IPS-18c (cell line): ENCODE data around the gene CCDC77.
A peak's percentile ranks its signal among the peaks of the same experiment; 100 is the strongest.

ENCODE experiments used
- H3K4me3 ChIP-seq: 2 replicates; pipeline ENCODE4 v1.7.0; 2013; ENCODE audit warnings: low read depth, mild to moderate bottlenecking, low read length, moderate library complexity; ENCODE audit not compliant: insufficient read depth
- H3K9me3 ChIP-seq: one replicate; pipeline ENCODE4 v1.6.1; 2013; ENCODE audit warnings: mild to moderate bottlenecking, low read length, moderate library complexity; ENCODE audit not compliant: control insufficient read depth, insufficient read depth

Gene CCDC77

DNA sequence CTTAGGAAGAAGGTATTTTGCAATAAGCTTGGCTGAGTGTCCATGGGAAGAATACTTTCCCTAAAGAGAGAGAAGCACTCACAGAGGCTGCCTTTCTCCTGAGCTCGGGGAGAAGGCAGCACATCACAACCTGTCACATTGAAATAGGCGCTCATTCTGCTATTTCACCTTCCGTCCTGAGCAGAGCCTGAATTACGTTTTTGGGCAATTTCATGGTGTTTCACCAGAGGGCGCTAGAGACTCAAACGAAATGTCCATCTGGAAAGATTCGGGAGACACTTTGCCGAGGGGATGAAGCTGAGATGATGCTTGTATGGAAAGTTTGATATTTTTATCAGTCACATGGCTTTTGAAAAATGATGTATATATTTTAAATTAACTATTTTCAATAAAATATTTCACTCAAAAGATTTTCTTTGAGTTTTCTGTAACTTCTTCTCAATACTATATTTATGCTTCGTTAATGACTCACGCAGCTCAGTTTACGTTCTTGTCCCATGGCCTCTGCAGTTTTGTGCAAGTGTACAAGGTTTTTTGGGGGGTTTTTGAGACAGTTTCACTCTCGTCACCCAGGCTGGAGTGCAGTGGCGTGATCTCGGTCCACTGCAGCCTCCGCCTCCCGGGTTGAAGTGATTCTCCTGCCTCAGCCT is 40.9 kb downstream of the CCDC77 start:
- Histone ChIP-seq H3K9me3 (no peaks in the 10 kb centered on the region), H3K4me3 (no peak overlapping the region)

GRCh38 chr12:447141-447540 is 45.7 kb downstream of the CCDC77 start:
- Histone ChIP-seq H3K9me3 (no peaks in the 10 kb centered on the region), H3K4me3 (no peak overlapping the region)

GRCh38 chr12:449203-449602 is 47.8 kb downstream of the CCDC77 start:
- no peak overlapping the region for H3K4me3 ChIP-seq
- peaks cover 6% of the 10 kb centered on the region for H3K9me3 ChIP-seq

DNA sequence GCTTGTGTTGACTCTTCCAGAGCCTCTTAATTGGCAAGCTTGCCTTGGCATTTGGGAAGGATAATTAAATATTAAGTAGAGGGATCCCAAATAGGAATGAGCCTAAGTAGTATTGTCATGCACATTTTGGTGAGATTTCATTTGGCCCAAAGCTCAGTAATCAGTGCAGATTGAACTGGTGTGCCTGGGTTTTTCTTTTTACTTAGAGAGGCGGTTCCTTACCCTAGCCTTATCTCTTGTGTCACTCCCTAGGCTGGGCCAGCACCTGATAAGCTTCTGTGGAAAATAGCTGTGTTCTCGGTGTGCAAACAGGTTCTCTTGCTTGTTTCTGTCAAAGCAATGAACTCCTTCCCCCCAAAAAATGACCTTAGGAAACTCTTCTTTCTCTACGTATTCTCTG is 49.0 kb downstream of the CCDC77 start:
- Histone ChIP-seq H3K9me3 (peaks cover 6% of the 10 kb centered on the region), H3K4me3 (no peak overlapping the region)

- Histone ChIP-seq H3K4me3 (no peak overlapping the region), H3K9me3 (peaks cover 6% of the 10 kb centered on the region)
These were observed 51.3 kb downstream of the CCDC77 start for GRCh38 chr12:452667-453210.

- Histone ChIP-seq H3K4me3 (no peak overlapping the region), H3K9me3 (peaks cover 6% of the 10 kb centered on the region)
These were observed 53.4 kb downstream of the CCDC77 start for GRCh38 chr12:454833-455232.

DNA sequence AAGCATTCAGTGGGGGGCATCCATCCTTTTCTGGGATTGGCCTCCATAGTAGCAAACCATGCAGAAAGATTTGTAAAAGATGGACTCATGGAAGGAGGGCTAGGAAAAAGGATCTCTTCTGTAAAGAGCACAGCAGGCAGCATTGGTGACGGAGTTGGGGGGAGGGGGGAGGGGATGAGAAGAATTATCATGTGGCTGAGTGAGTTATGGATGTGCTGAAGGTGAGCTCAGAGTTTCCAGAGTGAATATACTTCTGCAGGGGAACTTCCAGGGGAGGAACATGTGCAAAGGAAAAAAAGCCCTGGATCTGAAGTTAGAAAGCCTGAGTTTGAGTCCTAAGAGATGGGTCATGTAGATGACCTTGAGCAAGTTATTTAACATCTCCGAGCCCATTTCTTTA is 54.4 kb downstream of the CCDC77 start:
- Histone ChIP-seq H3K9me3 (peaks cover 6% of the 10 kb centered on the region), H3K4me3 (no peak overlapping the region)

DNA sequence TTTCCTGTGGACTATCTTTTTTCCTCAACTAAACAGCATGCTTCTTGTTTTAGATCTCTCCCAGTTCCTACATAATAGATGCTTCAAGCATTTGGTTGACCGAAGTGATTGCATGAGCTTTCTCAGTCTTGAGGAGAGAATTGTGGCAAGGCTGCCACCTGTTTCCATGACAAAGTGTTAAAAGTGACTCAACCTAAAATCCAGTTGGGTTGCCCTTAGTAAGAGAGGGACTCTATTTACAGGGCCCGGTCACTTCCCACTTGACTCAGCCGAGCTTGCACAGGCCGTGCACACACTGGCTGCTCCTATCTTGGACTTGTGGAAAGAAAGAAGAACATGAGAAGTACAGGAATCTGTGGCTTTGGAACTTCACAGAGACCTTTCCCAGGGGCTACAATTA is 56.2 kb downstream of the CCDC77 start:
- Histone ChIP-seq H3K9me3 (peaks cover 4% of the 10 kb centered on the region), H3K4me3 (no peak overlapping the region)

GRCh38 chr12:459050-459429 is 57.6 kb downstream of the CCDC77 start:
- no peaks in the 10 kb centered on the region for H3K9me3 ChIP-seq
- peak overlapping the region; percentile 57; the same call in 1 of the 2 replicates for H3K4me3 ChIP-seq

GRCh38 chr12:459430-460258 is 58.2 kb downstream of the CCDC77 start, which contains the start of gene B4GALNT3:
Gene B4GALNT3 (plus strand): TSS chr12:459939. CDS start chr12:460377, 438 bp downstream.
- peak within 1 kb of the TSS; percentile 68 for H3K4me3 ChIP-seq
- no peaks in the 10 kb centered on the region for H3K9me3 ChIP-seq

GRCh38 chr12:460261-461230 is 59.1 kb downstream of the CCDC77 start:
- no peaks in the 10 kb centered on the region for H3K9me3 ChIP-seq
- peak overlapping the region; percentile 68 for H3K4me3 ChIP-seq

- no peaks in the 10 kb centered on the region for H3K9me3 ChIP-seq
- no peak overlapping the region; the same call in 1 of the 2 replicates for H3K4me3 ChIP-seq
These were observed 60.0 kb downstream of the CCDC77 start for GRCh38 chr12:461425-461824.

DNA sequence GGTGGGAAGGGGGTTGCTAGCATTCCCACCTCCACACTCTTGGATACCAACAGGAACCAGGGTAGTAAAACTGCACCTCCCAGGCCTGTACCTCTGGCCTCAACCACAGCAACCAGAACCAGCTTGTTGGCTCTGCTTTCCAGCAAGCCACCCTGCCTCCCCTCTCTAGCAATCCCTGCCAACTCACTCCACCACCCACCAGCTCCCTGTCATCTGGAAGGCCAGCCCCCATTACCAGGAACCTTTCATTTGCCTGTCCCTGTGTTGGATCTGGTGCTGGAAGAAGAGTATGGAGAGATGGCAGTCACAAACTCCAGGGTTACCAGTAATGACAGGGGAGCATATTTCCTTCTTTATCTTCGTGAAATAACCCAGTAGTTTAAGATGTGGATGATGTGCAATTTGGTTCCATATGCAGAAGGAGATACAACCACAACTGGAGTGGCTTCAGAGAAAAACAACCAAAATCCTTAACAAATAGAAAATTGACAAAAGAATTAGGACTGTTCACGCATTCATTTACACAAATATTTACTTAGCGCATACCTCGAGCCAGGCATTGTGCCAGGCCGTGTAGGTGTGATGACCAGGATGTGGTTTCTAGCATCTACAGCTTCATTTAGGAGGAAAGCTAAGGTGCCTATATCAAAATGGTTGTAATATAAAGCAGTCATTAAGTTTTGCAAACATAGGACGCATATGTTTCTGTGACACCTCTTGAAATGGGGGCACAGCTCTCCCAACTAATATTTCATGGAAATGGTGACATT is 61.7 kb downstream of the CCDC77 start:
- Histone ChIP-seq H3K4me3 (no peak overlapping the region), H3K9me3 (no peaks in the 10 kb centered on the region)

DNA sequence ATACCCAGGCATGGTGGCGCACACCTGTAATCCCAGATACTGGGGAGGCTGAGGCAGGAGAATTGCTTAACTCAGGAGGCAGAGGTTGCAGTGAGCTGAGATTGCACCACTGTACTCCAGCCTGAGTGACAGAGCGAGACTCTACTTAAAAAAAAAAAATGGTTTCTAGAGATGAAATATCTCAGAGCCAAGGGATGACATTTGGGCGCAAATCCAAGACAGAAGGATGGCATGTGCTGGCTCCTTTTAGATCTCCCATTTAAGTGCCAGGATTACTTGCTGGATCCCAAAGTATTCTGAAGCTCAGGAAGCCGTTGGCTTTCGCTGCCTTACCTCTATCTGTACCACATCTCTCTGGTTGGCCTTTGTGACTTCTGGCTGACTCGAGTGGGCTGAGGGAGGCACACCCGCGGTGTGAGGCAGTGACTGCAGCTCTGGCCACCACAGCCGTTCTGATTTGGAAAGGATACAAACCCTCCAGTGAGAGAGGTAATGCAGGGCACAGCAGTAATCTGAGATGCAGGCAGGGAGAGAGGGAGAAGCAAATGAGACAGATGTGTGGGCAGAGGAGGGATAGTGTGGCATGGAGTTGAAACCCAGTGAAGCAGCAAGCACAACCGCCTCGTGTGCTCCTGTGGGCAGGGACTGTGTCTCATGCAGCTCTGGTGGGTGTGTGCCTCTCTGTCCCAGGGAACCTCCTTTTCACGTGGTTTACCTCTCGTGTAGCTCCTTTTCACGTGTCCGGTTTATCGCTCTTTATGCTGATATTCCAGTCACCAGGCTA is 63.2 kb downstream of the CCDC77 start:
- Histone ChIP-seq H3K9me3 (no peaks in the 10 kb centered on the region), H3K4me3 (no peak overlapping the region)

DNA sequence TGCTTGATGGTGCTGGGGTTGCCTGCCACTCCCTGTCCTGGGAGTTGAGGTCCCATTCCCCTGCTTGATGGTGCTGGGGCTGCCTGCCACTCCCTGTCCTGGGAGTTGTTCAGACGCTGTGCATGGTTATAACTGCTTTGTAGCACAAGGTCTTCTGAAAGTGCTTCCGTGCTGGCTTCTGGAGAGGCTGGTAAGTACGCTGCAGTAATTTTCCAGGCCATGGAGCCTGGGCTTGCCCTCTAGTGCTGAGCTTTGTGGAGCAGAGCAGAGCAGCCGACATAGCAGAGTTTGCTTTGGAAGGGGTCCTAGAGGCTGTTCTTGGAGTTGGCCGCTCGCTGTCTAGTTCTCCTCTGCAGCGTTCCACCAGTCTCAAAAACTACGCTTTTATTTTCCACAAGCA is 64.6 kb downstream of the CCDC77 start:
- Histone ChIP-seq H3K9me3 (no peaks in the 10 kb centered on the region), H3K4me3 (no peak overlapping the region)

DNA sequence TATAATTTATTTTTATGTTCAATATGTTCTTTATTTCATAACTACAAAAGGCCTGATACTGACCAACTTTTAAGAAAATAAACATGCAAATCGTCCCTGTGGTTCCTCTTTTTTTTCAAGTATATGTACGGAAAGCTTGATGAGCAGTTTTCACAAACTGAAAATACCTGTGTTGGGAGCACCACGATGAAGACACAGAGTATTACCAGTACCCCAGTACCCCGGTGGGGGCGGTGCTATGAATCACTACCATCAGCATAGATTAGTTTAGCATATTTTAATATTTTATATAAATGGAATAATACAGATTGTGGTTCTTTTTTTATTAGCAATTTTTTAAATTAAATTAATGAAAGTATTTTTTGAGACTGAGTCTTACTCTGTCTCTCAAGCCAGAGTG is 65.3 kb downstream of the CCDC77 start:
- H3K4me3 ChIP-seq, result no peak overlapping the region
- no peaks in the 10 kb centered on the region for H3K9me3 ChIP-seq
